PC-3 (cell line): ENCODE results near the gene KCTD17.

Experiments used
- EZH2 ChIP-seq: fragments of 300-600 bp; sonication (generic); IDR thresholded peaks from one replicate; pipeline ENCODE4 v1.6.1; 2017; ENCODE audit warnings: antibody characterized with exemption, mild to moderate bottlenecking, low read length; ENCODE audit not compliant: unreplicated experiment
- EZH2phosphoT487 ChIP-seq: fragments of 300-600 bp; sonication (generic); IDR thresholded peaks from 2 replicates; pipeline ENCODE4 v1.6.1; 2018; ENCODE audit warnings: mild to moderate bottlenecking, antibody characterized with exemption, low read length, borderline replicate concordance
- TF ChIP-seq, protein P1 (sequence below): fragments of 300-600 bp; sonication (generic); conservative IDR thresholded peaks from 2 replicates; pipeline ENCODE4 v1.5.1; 2017; ENCODE audit warnings: antibody characterized with exemption, low read depth, mild to moderate bottlenecking, low read length

DNA sequence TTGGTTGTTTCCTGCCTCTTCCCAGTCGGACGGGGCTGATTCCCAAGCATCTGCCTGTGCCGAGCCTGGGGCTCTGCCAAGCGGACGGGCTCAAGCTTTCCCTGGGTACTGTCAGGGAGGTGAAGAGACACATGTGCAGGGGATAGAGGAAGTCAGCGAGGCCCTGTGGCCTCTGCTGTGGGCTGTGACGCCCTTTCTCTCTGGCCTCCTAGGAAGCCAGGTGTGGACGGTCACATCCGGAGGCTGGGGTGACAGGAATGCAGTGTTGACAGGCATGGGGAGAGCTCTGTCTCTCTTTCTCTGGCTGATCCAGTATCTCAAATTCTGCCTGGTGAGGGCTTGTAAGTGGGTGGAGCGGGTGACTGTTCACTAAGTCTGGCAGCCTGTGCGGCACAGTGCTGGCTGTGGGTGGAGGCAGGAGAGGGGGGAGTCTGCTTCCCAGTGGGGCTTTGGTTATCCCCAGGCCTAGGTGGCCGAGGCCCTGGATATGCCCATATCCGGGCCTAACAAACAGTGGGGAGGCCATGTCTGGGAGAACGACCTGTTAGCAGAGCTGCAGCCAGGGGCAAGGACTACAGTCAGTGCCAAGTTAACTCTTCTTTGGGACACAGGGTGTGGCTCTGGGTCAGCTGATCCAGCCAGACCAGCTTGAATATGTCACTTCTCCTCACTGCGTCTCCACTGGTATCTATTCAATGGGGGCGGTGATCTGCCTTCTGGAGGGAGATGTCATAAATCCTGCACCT, 1.9 kb downstream of the KCTD17 start:
- TF ChIP-seq, protein P1, sequence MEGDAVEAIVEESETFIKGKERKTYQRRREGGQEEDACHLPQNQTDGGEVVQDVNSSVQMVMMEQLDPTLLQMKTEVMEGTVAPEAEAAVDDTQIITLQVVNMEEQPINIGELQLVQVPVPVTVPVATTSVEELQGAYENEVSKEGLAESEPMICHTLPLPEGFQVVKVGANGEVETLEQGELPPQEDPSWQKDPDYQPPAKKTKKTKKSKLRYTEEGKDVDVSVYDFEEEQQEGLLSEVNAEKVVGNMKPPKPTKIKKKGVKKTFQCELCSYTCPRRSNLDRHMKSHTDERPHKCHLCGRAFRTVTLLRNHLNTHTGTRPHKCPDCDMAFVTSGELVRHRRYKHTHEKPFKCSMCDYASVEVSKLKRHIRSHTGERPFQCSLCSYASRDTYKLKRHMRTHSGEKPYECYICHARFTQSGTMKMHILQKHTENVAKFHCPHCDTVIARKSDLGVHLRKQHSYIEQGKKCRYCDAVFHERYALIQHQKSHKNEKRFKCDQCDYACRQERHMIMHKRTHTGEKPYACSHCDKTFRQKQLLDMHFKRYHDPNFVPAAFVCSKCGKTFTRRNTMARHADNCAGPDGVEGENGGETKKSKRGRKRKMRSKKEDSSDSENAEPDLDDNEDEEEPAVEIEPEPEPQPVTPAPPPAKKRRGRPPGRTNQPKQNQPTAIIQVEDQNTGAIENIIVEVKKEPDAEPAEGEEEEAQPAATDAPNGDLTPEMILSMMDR: no peak
- no peak for TF ChIP-seq EZH2
- TF ChIP-seq EZH2phosphoT487: no peak
